ENCODE results near the gene RPL22. TPM values are rescaled to one million over a fixed set of nuclear protein-coding genes. Genes with fewer than 3 reads are reported as not detected.
A peak's percentile ranks its signal among the peaks of the same experiment; 100 is the strongest.

The RPL22 gene
- total and polyA plus RNA-seq, 2 of the 13 experiments (the other 11 are each of a cell fraction or from before 2014, with no cell fraction given) = 214 to 545 TPM

DNA sequence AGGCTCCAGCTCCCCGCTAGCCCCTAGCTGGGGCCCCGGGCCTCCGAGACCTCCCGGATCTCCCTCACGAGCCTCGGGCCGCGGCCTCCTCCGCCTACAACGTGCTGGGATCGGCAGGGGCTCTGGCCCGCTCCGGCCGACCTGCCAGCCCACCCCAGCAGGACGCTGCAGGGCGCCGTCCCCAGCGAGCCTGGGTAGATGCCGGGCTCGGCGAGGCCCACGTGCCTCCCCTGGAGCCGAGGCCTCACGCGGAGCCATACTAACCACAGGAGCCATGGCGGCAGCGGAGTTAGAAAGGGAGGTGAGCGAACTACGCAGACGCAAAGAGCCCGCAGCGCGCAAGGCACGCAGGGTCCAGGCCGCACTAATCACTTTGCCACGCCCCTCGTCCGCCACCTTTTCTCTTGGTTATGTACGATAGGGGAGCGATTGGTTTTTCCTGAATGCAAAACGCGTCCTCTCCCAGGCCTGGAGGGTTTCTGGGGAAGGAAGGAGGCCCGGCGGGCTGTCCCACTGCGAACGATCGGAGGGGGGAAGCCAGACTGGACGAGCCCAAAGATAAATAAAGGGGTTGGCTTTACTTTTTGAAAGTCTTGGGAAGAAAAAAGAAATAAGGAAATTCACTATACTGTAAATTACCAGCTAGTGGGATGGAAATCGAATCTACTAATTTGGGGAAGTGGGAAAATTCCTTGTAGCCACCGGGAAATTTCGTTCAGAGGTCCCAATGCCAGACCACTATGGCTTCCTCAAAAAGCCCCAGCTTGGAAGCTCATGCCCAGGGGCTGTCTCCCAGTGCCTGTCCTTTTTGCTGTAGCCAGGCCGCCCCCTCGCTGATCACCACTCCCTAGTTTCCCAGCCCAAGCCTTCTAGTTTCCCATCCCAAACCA lies at the start of gene RPL22 (continued):
- TF ChIP-seq NFRKB (IDR thresholded peaks at IDR 0.05) (no peak), MLLT10 (CRISPR knock-in tag; IDR thresholded peaks at IDR 0.05) (no peak), CBX2 (IDR thresholded peaks at IDR 0.05; ENCODE audit: low read depth, low read length) (no peak), CBX2 (CRISPR knock-in tag; IDR thresholded peaks at IDR 0.05; ENCODE audit: low read depth) (no peak), NPAS2 (CRISPR knock-in tag; IDR thresholded peaks at IDR 0.05; ENCODE audit: borderline replicate concordance) (no peak), PRPF4 (IDR thresholded peaks at IDR 0.05; ENCODE audit: low read depth, low read length, poor library complexity, severe bottlenecking) (no peak), JUND (CRISPR knock-in tag; IDR thresholded peaks at IDR 0.05) (peak; percentile 81; the same call in 1 of the 2 replicates), RNF2 (conservative IDR thresholded peaks at IDR 0.05; ENCODE audit: low read depth) (peak; percentile 88), ZNF639 (CRISPR knock-in tag; conservative IDR thresholded peaks at IDR 0.05) (peak; percentile 67; the same call in 1 of the 2 replicates), SALL2 (CRISPR knock-in tag; IDR thresholded peaks at IDR 0.05) (peak; percentile 84), YY1 (IDR thresholded peaks at IDR 0.05; ENCODE audit: insufficient read depth, insufficient replicate concordance, low read depth, low read length) (peak; percentile 93), RFX5 (IDR thresholded peaks at IDR 0.05; ENCODE audit: low read depth, low read length) (no peak), NFIC (IDR thresholded peaks at IDR 0.05; ENCODE audit: low read length) (no peak), NAIF1 (CRISPR knock-in tag; IDR thresholded peaks at IDR 0.05; ENCODE audit: borderline replicate concordance) (peak; percentile 96), TRIM22 (IDR thresholded peaks at IDR 0.05) (no peak), NR2F2 (IDR thresholded peaks at IDR 0.05; ENCODE audit: borderline replicate concordance, low read depth) (no peak; the same call in 1 of the 2 replicates), ZNF781 (CRISPR knock-in tag; IDR thresholded peaks at IDR 0.05; ENCODE audit: borderline replicate concordance, not compliant biosample characterization) (peak; percentile 84), ZBTB38 (CRISPR knock-in tag; IDR thresholded peaks at IDR 0.05) (peak; percentile 87)
- TF ChIP-seq, protein P1, sequence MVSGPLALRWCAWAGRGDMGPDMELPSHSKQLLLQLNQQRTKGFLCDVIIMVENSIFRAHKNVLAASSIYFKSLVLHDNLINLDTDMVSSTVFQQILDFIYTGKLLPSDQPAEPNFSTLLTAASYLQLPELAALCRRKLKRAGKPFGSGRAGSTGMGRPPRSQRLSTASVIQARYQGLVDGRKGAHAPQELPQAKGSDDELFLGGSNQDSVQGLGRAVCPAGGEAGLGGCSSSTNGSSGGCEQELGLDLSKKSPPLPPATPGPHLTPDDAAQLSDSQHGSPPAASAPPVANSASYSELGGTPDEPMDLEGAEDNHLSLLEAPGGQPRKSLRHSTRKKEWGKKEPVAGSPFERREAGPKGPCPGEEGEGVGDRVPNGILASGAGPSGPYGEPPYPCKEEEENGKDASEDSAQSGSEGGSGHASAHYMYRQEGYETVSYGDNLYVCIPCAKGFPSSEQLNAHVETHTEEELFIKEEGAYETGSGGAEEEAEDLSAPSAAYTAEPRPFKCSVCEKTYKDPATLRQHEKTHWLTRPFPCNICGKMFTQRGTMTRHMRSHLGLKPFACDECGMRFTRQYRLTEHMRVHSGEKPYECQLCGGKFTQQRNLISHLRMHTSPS (CRISPR knock-in tag; IDR thresholded peaks at IDR 0.05; ENCODE audit: low read depth) = peak; percentile 31; the same call in 1 of the 2 replicates
- TF ChIP-seq, protein P2, sequence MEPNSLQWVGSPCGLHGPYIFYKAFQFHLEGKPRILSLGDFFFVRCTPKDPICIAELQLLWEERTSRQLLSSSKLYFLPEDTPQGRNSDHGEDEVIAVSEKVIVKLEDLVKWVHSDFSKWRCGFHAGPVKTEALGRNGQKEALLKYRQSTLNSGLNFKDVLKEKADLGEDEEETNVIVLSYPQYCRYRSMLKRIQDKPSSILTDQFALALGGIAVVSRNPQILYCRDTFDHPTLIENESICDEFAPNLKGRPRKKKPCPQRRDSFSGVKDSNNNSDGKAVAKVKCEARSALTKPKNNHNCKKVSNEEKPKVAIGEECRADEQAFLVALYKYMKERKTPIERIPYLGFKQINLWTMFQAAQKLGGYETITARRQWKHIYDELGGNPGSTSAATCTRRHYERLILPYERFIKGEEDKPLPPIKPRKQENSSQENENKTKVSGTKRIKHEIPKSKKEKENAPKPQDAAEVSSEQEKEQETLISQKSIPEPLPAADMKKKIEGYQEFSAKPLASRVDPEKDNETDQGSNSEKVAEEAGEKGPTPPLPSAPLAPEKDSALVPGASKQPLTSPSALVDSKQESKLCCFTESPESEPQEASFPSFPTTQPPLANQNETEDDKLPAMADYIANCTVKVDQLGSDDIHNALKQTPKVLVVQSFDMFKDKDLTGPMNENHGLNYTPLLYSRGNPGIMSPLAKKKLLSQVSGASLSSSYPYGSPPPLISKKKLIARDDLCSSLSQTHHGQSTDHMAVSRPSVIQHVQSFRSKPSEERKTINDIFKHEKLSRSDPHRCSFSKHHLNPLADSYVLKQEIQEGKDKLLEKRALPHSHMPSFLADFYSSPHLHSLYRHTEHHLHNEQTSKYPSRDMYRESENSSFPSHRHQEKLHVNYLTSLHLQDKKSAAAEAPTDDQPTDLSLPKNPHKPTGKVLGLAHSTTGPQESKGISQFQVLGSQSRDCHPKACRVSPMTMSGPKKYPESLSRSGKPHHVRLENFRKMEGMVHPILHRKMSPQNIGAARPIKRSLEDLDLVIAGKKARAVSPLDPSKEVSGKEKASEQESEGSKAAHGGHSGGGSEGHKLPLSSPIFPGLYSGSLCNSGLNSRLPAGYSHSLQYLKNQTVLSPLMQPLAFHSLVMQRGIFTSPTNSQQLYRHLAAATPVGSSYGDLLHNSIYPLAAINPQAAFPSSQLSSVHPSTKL (CRISPR knock-in tag; IDR thresholded peaks at IDR 0.05) = no peak
